EH (cell line): ENCODE results near the gene C19orf25.
"Not testable (repeated sequence)": the region's sequence is repeated elsewhere in the genome, so short reads cannot be mapped to it uniquely, and the experiment has no call there.

ENCODE experiments used
- DNase-seq: peaks from one replicate; pipeline ENCODE4 v3.0.0-alpha.2; 2015; ENCODE audit warnings: low read depth

The C19orf25 gene

GRCh38 chr19:1478934-1479707 is at the start of gene C19orf25:
TSS of gene C19orf25 (minus strand) at chr19:1479215. CDS start at chr19:1478903, 312 bp downstream.
- peak; percentile 93 for DNase-seq

GRCh38 chr19:1527650-1528309 is 48.8 kb upstream of the C19orf25 start:
- DNase-seq = no peak

GRCh38 chr19:1526979-1527649 is 48.1 kb upstream of the C19orf25 start:
- DNase-seq = no peak

GRCh38 chr19:1526066-1526778 is 47.2 kb upstream of the C19orf25 start:
- no peak for DNase-seq

- DNase-seq = no peak
Observed at GRCh38 chr19:1525343-1525742, 46.3 kb upstream of the C19orf25 start.

GRCh38 chr19:1524972-1525325 is 45.9 kb upstream of the C19orf25 start:
- no peak for DNase-seq

GRCh38 chr19:1524287-1524971 is 45.4 kb upstream of the C19orf25 start:
- DNase-seq = no peak

- DNase-seq = no peak
Observed at GRCh38 chr19:1523412-1524286, 44.6 kb upstream of the C19orf25 start, which contains the start of gene PLK5. TSS of gene PLK5 (plus strand) at chr19:1524077. CDS start at chr19:1526997, 2,920 bp downstream.

- no peak for DNase-seq
Observed at GRCh38 chr19:1522838-1523237, 43.8 kb upstream of the C19orf25 start.

- DNase-seq = peak; percentile 21
Observed at GRCh38 chr19:1522061-1522460, 43.0 kb upstream of the C19orf25 start.

- no peak for DNase-seq
Observed at GRCh38 chr19:1521636-1522035, 42.6 kb upstream of the C19orf25 start.

- no peak for DNase-seq
Observed at GRCh38 chr19:1520203-1520780, 41.3 kb upstream of the C19orf25 start.

- not testable (repeated sequence) for DNase-seq
Observed at GRCh38 chr19:1519802-1520201, 40.8 kb upstream of the C19orf25 start.

- DNase-seq = no peak
Observed at GRCh38 chr19:1518471-1518870, 39.5 kb upstream of the C19orf25 start.

GRCh38 chr19:1516395-1516753 is 37.4 kb upstream of the C19orf25 start:
- no peak for DNase-seq

GRCh38 chr19:1514986-1515721 is 36.1 kb upstream of the C19orf25 start:
- no peak for DNase-seq

GRCh38 chr19:1514295-1514661 is 35.3 kb upstream of the C19orf25 start:
- no peak for DNase-seq

GRCh38 chr19:1513499-1514294 is 34.7 kb upstream of the C19orf25 start:
- peak; percentile 63 for DNase-seq
